Skeletal muscle satellite cell (primary cell): ENCODE measurements around the gene TMEM258.

ENCODE experiments used
- H3K27me3 ChIP-seq: 2 replicates; pipeline ENCODE4 v1.7.0; 2013; ENCODE audit warnings: low read length; ENCODE audit not compliant: control insufficient read depth, insufficient read depth
- H3K36me3 ChIP-seq: 2 replicates; pipeline ENCODE4 v1.7.0; 2013; ENCODE audit warnings: mild to moderate bottlenecking, control low read depth, low read length; ENCODE audit not compliant: insufficient read depth
- H3K4me1 ChIP-seq: 2 replicates; pipeline ENCODE4 v1.7.0; 2013; ENCODE audit warnings: low read length; ENCODE audit not compliant: control insufficient read depth, insufficient read depth
- H3K4me2 ChIP-seq: 2 replicates; pipeline ENCODE4 v1.7.0; 2013; ENCODE audit warnings: mild to moderate bottlenecking, low read length
- H3K4me3 ChIP-seq: 2 replicates; pipeline ENCODE4 v1.7.0; 2013; ENCODE audit warnings: low read length
- H3K9ac ChIP-seq: 2 replicates; pipeline ENCODE4 v1.7.0; 2013; ENCODE audit warnings: mild to moderate bottlenecking, low read depth, low read length, moderate library complexity
- H3K9me3 ChIP-seq: replicated peaks from 2 replicates; pipeline ENCODE4 v1.7.0; 2013; ENCODE audit warnings: mild to moderate bottlenecking, control low read depth, low read length

Gene TMEM258

DNA sequence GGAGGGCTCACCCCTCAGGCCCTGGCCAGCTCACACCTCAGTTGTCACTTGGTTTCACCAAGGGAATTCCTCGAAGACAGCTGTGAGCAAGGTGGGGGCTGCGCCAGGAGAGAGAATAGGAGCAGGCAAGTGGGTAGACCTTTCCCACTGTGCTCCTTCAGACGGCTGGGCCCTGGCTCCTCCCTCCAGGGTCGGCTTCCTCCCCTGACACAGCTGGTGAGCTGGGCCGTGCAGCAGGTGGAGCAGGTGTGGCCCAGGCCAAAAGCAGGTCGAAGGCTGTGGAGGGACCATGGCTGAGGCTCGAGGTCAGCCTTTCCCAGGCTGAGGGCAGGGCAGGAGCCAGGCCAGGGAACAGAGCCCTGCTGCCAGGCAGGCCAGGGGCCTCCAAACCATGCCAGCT is 52.4 kb downstream of the TMEM258 start:
- H3K9me3 ChIP-seq = no peaks in the 10 kb centered on the region
- H3K27me3 ChIP-seq = no peaks in the 10 kb centered on the region
- H3K4me2 ChIP-seq = no peak overlapping the region
- H3K4me3 ChIP-seq = no peak overlapping the region
- H3K4me1 ChIP-seq = peaks cover 9% of the 10 kb centered on the region
- H3K36me3 ChIP-seq = peaks cover 5% of the 10 kb centered on the region
- H3K9ac ChIP-seq = no peak overlapping the region

DNA sequence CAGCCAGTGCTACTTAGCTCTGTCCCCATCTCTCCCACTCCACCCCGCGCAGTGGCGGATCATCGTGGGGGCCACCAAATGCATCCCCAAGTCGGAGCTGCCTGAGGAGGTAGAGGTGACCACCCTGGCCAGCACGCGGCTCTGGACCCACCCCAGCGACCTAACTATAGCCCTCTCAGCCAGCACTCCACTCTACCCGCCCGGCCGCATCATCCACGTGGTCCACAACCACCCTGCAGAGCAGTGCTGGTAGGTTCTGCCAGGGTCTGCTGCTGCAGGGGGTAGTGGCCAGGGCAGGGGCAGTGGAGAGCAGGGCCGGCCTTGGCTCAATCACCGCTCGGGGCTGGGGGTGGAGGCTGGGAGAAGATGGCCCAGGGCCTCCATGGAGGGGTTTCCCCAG is 53.0 kb downstream of the TMEM258 start:
- no peaks in the 10 kb centered on the region for H3K27me3 ChIP-seq
- no peak overlapping the region for H3K4me2 ChIP-seq
- H3K9me3 ChIP-seq = no peaks in the 10 kb centered on the region
- H3K4me1 ChIP-seq = peaks cover 9% of the 10 kb centered on the region
- H3K4me3 ChIP-seq = no peak overlapping the region
- H3K36me3 ChIP-seq = peaks cover 5% of the 10 kb centered on the region
- no peak overlapping the region for H3K9ac ChIP-seq
